NT2/D1 (cell line): Measurements from ENCODE around the gene DNASE2.
A peak's percentile ranks its signal among the peaks of the same experiment; 100 is the strongest.
"Not testable (repeated sequence)": the region's sequence is repeated elsewhere in the genome, so short reads cannot be mapped to it uniquely, and the experiment has no call there.

Experiments used
- DNase-seq: peaks from one replicate; pipeline ENCODE4 v3.0.0-alpha.2; 2011; ENCODE audit warnings: low read depth, low spot score
- H3K27me3 ChIP-seq: 2 replicates; pipeline ENCODE4 v1.6.0; 2011; ENCODE audit warnings: mild to moderate bottlenecking; ENCODE audit not compliant: insufficient read length, insufficient read depth
- H3K36me3 ChIP-seq: 2 replicates; pipeline ENCODE4 v1.6.1; 2011; ENCODE audit warnings: mild to moderate bottlenecking, low read length, mixed read lengths; ENCODE audit not compliant: insufficient read depth, insufficient read length
- H3K4me1 ChIP-seq: 2 replicates; pipeline ENCODE4 v1.5.1; 2011; ENCODE audit not compliant: insufficient read depth, insufficient read length
- H3K4me3 ChIP-seq: 2 replicates; pipeline ENCODE4 v1.5.1; 2011; ENCODE audit warnings: low read depth; ENCODE audit not compliant: insufficient read length
- H3K9ac ChIP-seq: 2 replicates; pipeline ENCODE4 v1.6.0; 2011; ENCODE audit warnings: low read depth; ENCODE audit not compliant: insufficient read length
- H3K9me3 ChIP-seq: 2 replicates; pipeline ENCODE4 v1.5.1; 2011; ENCODE audit warnings: mild to moderate bottlenecking, low read length; ENCODE audit not compliant: insufficient read depth
- SUZ12 ChIP-seq: IDR thresholded peaks from 2 replicates; pipeline ENCODE4 v1.6.1; 2011; ENCODE audit not compliant: insufficient read length, insufficient read depth; ENCODE audit errors: extremely low read depth
- YY1 ChIP-seq: IDR thresholded peaks from 2 replicates; pipeline ENCODE4 v1.6.1; 2011; ENCODE audit not compliant: insufficient read length, insufficient read depth
- ZNF274 ChIP-seq: IDR thresholded peaks from 2 replicates; pipeline ENCODE4 v1.6.1; 2011; ENCODE audit warnings: mild to moderate bottlenecking, low read depth, low read length

Gene DNASE2

GRCh38 chr19:12858041-12858928, 23.0 kb downstream of the DNASE2 start:
- Histone ChIP-seq H3K27me3 (peaks cover 13% of the 10 kb centered on the region), H3K4me3 (no peak overlapping the region), H3K9me3 (no peaks in the 10 kb centered on the region), H3K9ac (no peak overlapping the region), H3K36me3 (no peaks in the 10 kb centered on the region), H3K4me1 (no peaks in the 10 kb centered on the region)
- TF ChIP-seq SUZ12, result no peak
- no peak for TF ChIP-seq ZNF274
- TF ChIP-seq YY1, result no peak
- DNase-seq, result no peak

DNA sequence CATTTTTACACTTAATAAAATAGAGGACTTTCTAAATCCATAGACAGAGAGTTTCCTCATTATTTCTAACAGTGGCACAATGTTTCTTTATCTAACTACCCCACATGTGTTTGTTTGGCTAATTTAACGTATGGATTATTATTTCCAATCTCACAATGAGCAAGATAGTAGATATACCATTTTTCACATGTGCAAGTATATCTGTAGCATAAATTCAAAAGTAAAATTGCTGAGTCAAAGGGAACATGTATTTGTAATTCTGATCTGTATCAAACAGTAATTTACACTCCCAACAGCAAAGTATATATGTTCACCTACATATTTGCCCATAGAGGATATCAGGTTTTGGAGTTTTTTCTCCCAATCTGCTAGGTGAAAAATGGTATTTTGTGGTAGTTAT, 24.6 kb downstream of the DNASE2 start:
- no peak for DNase-seq
- H3K27me3 ChIP-seq, result no peaks in the 10 kb centered on the region
- TF ChIP-seq YY1 (no peak), SUZ12 (no peak), ZNF274 (no peak)
- no peaks in the 10 kb centered on the region for H3K9me3 ChIP-seq
- H3K4me3 ChIP-seq, result no peak overlapping the region
- peaks cover 2% of the 10 kb centered on the region for H3K36me3 ChIP-seq
- H3K4me1 ChIP-seq, result peaks cover 2% of the 10 kb centered on the region
- no peak overlapping the region for H3K9ac ChIP-seq

DNA sequence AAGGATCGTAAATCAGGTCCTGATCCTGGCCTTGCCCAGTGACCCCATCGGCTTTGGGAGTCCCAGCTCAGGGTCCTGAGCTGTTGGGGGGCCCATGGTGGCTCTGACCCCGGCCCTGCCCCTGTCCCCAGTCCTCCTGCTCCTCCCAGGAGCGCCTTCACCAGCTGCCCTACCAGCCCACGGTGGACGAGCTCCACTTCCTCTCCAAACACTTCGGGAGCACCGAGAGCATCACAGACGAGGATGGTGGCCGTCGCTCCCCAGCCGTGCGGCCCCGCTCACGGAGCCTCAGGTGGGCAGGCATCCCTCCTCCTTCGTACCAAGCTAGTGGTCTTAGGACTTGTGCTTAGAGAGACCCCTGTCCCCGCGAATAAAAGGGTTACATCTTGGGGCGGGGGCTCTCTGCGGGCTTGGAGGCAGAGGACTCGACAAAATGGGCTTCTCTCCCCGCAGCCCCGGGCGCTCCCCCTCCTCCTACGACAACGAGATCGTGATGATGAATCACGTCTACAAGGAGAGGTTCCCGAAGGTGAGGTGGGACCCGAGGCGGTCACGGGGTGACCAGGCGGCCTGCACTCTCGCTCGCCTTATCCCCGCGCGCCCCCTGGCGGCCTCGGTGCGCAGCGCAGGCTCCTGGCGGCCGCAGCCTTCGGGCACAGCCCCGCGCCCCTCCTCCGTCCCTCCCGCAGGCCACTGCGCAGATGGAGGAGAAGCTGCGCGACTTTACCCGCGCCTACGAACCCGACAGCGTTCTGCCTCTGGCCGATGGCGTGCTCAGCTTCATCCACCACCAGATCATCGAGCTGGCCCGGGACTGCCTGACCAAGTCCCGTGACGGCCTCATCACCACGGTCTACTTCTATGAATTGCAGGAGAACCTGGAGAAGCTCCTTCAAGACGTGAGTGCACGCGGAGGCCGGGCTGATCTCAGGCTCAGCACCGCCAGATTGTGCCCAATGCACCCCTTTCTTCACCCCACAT, 33.8 kb downstream of the DNASE2 start:
- Histone ChIP-seq H3K36me3 (peaks cover 2% of the 10 kb centered on the region), H3K4me1 (peaks cover 11% of the 10 kb centered on the region), H3K9ac (peak overlapping the region; percentile 71), H3K27me3 (peaks cover 14% of the 10 kb centered on the region), H3K4me3 (peak overlapping the region; percentile 19), H3K9me3 (no peaks in the 10 kb centered on the region)
- DNase-seq, result peak; percentile 61
- TF ChIP-seq ZNF274 (no peak), SUZ12 (no peak), YY1 (no peak)

GRCh38 chr19:12846613-12847012, 34.6 kb downstream of the DNASE2 start:
- H3K27me3 ChIP-seq, result peaks cover 14% of the 10 kb centered on the region
- H3K9ac ChIP-seq, H3K4me1 ChIP-seq, DNase-seq, H3K9me3 ChIP-seq, H3K36me3 ChIP-seq, H3K4me3 ChIP-seq: not testable (repeated sequence)

- Histone ChIP-seq H3K27me3 (peaks cover 24% of the 10 kb centered on the region), H3K9ac (no peak overlapping the region), H3K36me3 (no peaks in the 10 kb centered on the region), H3K9me3 (no peaks in the 10 kb centered on the region), H3K4me3 (no peak overlapping the region), H3K4me1 (peaks cover 17% of the 10 kb centered on the region)
- DNase-seq, result no peak
- TF ChIP-seq ZNF274 (no peak), SUZ12 (no peak), YY1 (no peak)
These were observed 37.1 kb downstream of the DNASE2 start for GRCh38 chr19:12843999-12844732.

- Histone ChIP-seq H3K9me3 (no peaks in the 10 kb centered on the region), H3K27me3 (peaks cover 32% of the 10 kb centered on the region), H3K36me3 (no peaks in the 10 kb centered on the region), H3K9ac (no peak overlapping the region), H3K4me1 (peaks cover 21% of the 10 kb centered on the region), H3K4me3 (no peak overlapping the region)
- no peak for DNase-seq
- TF ChIP-seq ZNF274 (no peak), YY1 (no peak), SUZ12 (no peak)
These were observed 37.9 kb downstream of the DNASE2 start for GRCh38 chr19:12843328-12843727.

DNA sequence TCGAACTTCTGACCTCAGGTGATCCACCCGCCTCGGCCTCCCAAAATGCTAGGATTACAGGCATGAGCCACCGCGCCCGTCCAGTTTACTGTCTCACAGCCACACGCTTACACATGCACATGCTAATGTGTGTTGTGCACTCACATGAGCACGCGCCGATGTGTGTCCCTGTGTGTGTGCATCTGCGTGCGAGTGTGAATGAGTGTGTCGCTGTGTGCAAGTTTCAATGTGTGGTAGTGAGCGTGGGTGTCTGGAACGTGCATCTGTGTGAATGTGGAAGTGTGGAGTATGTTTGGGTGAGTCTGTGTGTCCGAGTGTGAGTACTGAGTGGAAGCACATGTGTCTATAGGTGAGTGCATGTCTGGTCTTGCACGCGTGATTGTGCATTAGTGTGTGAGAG, 38.7 kb downstream of the DNASE2 start:
- Histone ChIP-seq H3K27me3 (peaks cover 30% of the 10 kb centered on the region), H3K9me3 (no peaks in the 10 kb centered on the region), H3K4me1 (peaks cover 20% of the 10 kb centered on the region), H3K9ac (no peak overlapping the region), H3K36me3 (no peaks in the 10 kb centered on the region), H3K4me3 (no peak overlapping the region)
- TF ChIP-seq ZNF274, result no peak
- no peak for TF ChIP-seq YY1
- no peak for TF ChIP-seq SUZ12
- no peak for DNase-seq
